ENCODE measurements around the gene EHBP1L1. TPM values are rescaled to one million over a fixed set of nuclear protein-coding genes. Genes with fewer than 3 reads are reported as not detected.

Gene EHBP1L1
- total RNA-seq, 1 experiment from 2014 or later = 105 TPM

DNA sequence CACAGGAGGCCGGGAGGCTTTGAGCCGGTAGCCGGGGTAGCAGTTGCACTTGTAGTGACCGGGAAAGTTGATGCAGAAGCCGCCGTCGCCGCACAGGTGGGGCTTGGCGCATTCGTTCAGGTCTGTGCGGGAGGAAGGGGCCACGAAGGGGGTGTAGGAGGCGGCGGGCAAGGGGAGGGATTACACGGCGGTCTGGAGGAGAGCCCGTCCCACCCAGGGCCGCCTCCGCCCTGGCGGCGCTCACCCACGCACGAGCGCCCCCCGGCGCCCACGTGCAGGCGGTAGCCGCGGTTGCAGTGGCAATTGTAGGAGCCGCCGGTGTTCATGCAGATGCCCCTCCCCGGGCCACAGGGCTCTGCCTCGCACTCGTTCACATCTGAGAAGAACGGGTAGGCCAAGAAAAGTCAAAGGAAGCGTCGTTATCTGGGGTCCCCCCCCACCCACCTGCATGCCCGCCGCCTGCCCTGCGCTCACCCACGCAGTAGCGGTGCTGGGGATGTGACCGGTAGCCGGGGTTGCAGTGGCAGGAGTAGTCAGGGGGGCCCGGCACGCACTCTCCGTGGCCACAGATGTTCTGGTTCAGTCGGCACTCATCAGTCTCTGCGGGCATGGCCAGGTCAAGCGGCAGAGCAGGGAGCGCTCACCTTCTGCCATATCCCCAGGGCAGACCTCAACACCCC is 28.3 kb upstream of the EHBP1L1 start:
- Histone ChIP-seq H3K9me2 (ENCODE audit: insufficient read depth) (no peaks in the 10 kb centered on the region), H3K27ac (ENCODE audit: low read depth, low read length) (0 out of 2 replicates have a peak overlapping the region, but pooled peaks have one; percentile 49), H2AFZ (ENCODE audit: low read depth, low read length, poor library complexity, severe bottlenecking) (no peak overlapping the region), H3K9ac (ENCODE audit: low read length) (no peak overlapping the region), H3K79me2 (ENCODE audit: insufficient read depth, low read length) (no peaks in the 10 kb centered on the region), H4K20me1 (ENCODE audit: insufficient read depth) (no peaks in the 10 kb centered on the region), H3K4me2 (ENCODE audit: low read length) (no peak overlapping the region), H3K36me3 (ENCODE audit: control insufficient read depth in 1 of 2, insufficient read depth in 2 of 2, low read length in 2 of 2) (peaks cover 5 to 18% of the 10 kb centered on the region in 2 experiments), H3K4me3 (replicated peaks in 1 of 2; ENCODE audit: low read depth in 1 of 2, low read length in 2 of 2) (no peak overlapping the region), H3K9me3 (ENCODE audit: control insufficient read depth in 1 of 2, insufficient read depth in 1 of 2, low read depth in 1 of 2, low read length in 2 of 2) (no peaks in the 10 kb centered on the region), H3K4me1 (ENCODE audit: control insufficient read depth in 1 of 2, insufficient read depth in 2 of 2, low read length in 2 of 2) (peaks cover 28 to 32% of the 10 kb centered on the region in 2 experiments), H3K27me3 (ENCODE audit: insufficient read depth, low read length) (no peaks in the 10 kb centered on the region)
- ATAC-seq (no peak), DNase-seq (ENCODE audit: low read depth, low spot score) (no peak)
- no TSS peak for BruUV-seq (replicated peaks)
- ChIA-PET POLR2A (interaction anchor here (0.8 kb wide), 2 partner anchors 10 to 123 kb away, joined by 3 to 8 read pairs; no protein-coding TSS in a partner anchor), RAD21 (ENCODE audit: low non-redundant PET in 1 of 2, low total read pairs in 2 of 2, uncharacterized antibody in 2 of 2, unreplicated experiment in 2 of 2) (no interaction called here), CTCF (no interaction called here)
- TF ChIP-seq, protein P1, sequence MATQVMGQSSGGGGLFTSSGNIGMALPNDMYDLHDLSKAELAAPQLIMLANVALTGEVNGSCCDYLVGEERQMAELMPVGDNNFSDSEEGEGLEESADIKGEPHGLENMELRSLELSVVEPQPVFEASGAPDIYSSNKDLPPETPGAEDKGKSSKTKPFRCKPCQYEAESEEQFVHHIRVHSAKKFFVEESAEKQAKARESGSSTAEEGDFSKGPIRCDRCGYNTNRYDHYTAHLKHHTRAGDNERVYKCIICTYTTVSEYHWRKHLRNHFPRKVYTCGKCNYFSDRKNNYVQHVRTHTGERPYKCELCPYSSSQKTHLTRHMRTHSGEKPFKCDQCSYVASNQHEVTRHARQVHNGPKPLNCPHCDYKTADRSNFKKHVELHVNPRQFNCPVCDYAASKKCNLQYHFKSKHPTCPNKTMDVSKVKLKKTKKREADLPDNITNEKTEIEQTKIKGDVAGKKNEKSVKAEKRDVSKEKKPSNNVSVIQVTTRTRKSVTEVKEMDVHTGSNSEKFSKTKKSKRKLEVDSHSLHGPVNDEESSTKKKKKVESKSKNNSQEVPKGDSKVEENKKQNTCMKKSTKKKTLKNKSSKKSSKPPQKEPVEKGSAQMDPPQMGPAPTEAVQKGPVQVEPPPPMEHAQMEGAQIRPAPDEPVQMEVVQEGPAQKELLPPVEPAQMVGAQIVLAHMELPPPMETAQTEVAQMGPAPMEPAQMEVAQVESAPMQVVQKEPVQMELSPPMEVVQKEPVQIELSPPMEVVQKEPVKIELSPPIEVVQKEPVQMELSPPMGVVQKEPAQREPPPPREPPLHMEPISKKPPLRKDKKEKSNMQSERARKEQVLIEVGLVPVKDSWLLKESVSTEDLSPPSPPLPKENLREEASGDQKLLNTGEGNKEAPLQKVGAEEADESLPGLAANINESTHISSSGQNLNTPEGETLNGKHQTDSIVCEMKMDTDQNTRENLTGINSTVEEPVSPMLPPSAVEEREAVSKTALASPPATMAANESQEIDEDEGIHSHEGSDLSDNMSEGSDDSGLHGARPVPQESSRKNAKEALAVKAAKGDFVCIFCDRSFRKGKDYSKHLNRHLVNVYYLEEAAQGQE (IDR thresholded peaks at IDR 0.05; ENCODE audit: low read depth) = no peak
- TF ChIP-seq CEBPB (IDR thresholded peaks at IDR 0.05; ENCODE audit: low read depth) (no peak), ELF1 (IDR thresholded peaks at IDR 0.05; ENCODE audit: borderline replicate concordance, low read depth) (no peak), ZNF274 (IDR thresholded peaks at IDR 0.05; ENCODE audit: low read depth, low read length) (no peak), EZH2phosphoT487 (IDR thresholded peaks at IDR 0.05; ENCODE audit: borderline replicate concordance) (no peak), CBX3 (IDR thresholded peaks at IDR 0.05; ENCODE audit: low read depth) (no peak), EZH2 (IDR thresholded peaks at IDR 0.05) (no peak), POLR2A (IDR thresholded peaks at IDR 0.05; ENCODE audit: borderline replicate concordance, extremely low read depth, insufficient read depth, insufficient read length) (no peak), RAD21 (IDR thresholded peaks at IDR 0.05; ENCODE audit: low read depth) (no peak), SP1 (IDR thresholded peaks at IDR 0.05; ENCODE audit: low read depth) (no peak)
- TF ChIP-seq, protein P2, sequence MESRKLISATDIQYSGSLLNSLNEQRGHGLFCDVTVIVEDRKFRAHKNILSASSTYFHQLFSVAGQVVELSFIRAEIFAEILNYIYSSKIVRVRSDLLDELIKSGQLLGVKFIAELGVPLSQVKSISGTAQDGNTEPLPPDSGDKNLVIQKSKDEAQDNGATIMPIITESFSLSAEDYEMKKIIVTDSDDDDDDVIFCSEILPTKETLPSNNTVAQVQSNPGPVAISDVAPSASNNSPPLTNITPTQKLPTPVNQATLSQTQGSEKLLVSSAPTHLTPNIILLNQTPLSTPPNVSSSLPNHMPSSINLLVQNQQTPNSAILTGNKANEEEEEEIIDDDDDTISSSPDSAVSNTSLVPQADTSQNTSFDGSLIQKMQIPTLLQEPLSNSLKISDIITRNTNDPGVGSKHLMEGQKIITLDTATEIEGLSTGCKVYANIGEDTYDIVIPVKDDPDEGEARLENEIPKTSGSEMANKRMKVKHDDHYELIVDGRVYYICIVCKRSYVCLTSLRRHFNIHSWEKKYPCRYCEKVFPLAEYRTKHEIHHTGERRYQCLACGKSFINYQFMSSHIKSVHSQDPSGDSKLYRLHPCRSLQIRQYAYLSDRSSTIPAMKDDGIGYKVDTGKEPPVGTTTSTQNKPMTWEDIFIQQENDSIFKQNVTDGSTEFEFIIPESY (IDR thresholded peaks at IDR 0.05; ENCODE audit: extremely low read depth, insufficient replicate concordance, low read length) = no peak
- intact Hi-C loops (cut with micrococcal nuclease) = no loop called here
